Measurements from ENCODE around the gene RAD52.

The RAD52 gene

DNA sequence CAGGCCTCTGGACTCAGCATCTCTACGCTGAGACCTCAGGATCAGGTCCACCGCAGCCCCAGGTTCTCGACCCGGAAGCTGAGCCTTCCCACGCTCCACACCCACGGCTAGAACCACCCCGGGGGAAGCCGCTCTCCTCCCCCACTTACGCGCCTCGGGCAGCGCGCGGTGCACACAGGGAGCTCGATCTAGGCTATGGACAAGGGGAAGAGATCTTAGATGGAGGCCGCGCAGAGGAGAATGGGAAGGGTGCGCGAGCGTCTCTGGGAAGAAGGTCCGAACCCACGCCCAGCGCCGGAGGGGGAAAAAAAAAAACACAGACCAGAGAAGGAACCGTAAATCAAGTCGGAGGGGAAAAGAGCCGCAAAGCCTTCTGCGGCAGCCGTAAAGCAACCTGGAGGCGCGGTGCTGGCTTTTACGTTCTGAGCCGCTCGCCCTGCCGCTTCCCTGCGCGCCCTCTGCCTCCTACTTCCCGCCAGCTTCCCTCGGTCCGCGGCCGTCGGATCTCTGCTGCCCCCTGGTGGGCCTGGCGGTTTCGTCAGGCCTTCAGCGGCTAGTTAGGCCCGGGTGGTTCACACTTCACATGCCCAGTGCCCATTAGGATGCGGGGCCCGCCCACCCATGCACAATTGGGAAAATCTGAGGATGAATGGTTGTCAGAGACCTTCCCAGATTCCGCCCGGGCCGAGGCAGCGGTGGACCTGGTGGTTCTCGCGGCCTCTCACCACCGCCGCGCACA lies at the start of gene RAD52:
Gene RAD52, minus strand, starts transcription at position 242 of the 739 bp plus-strand sequence. CDS start 16,636 bp downstream, outside the sequence.
- DNase-seq (ENCODE audit: low read depth in 2 of 2) = peak; percentile 95

DNA sequence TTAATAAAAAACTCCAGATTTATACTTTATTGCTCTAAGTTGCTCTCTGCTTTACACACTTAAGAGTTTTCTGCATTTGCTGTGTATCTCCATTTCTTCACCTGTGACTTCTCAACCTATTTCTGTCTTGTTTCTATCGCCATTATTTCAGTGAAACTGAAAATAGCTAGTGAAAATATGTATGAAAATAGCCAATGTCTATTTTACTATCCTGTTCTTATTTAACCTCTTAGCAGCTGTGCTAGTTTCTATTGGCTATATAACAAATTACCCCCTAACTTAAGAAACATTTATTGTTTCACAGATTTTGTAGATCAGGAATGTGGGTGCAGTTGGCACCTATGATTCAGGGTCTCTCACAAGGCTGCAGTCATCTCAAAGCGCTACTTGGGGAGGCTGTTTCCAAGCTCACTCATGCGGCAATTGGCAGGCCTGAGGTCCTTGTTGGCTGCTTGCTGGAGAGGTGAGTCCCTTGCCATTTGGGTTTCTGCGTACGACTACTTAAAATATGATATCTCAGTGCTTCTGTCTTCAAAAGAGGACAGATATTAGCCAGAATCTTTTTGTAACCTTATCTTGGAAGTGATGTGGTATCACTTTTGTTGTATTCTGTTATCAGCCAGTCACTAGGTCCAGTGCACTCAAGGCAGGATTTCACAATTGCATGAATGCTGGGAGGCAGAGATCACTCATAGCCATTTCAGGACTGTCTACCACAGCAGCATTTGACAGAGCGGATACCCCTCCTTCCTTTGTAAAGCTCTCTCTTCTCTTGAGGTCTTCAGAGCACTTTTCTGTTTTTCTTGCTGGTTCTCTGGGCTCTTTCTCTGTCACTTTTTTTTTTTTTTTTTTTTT lies 48.8 kb upstream of the RAD52 start:
- DNase-seq (ENCODE audit: low read depth in 2 of 2) = no peak

DNA sequence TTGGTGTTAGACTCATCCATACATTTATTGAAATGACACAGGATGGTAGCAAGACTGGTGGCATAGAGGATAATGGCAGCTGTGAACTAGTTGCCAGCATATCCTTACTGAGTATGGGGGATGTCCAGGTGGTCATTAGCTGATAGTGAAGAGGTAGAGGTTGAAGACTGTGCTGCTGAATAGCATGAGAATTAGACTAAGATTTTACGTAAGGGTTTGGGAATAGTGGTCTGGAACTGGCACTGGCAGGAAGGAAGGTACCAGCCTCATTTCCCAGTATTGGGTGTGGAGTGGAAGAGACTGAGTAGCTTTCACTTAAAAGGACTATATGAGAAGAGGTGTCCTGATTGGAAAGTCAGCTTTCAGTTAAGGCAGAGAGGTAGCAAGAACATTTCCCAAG lies 48.0 kb upstream of the RAD52 start:
- no peak for DNase-seq (ENCODE audit: low read depth in 2 of 2)

DNA sequence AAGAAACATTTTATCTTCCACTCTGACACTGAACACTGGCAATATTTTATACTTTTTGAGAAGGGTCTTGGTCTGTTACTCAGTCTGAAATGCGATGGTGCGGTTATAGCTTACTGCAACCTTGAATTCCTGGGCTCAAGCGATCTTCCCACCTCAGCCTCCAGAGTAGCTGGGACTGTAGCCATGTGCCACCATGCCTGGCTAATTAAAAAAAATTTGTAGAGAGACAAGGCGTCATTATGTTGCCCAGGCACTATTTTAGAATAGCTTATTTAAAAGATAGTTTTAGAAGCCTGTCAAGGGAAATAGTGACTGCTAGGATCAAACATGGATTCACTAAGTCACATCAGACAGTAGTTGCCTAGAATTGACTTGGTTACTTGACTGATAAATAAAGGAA lies 47.4 kb upstream of the RAD52 start:
- DNase-seq (ENCODE audit: low read depth in 2 of 2) = no peak

DNA sequence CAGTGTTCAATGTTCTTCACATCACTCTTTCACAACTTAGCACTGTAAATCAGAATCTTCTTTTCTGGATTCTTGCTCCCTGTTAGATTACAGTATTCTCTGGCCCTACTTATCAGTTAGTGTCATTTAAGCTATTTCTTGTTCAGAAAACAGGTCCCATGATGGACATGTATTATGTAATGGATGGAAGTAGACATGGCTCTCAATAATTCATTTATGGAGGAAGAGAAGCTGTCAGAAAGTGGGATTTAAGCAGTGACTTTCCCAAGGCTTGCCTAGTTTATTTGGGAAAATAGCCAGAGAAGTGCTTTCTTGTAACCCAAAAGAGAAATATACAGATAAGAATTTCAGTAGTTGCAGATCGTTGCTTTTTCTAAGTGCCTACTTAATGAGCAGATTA lies 43.2 kb upstream of the RAD52 start:
- no peak for DNase-seq (ENCODE audit: low read depth in 2 of 2)

DNA sequence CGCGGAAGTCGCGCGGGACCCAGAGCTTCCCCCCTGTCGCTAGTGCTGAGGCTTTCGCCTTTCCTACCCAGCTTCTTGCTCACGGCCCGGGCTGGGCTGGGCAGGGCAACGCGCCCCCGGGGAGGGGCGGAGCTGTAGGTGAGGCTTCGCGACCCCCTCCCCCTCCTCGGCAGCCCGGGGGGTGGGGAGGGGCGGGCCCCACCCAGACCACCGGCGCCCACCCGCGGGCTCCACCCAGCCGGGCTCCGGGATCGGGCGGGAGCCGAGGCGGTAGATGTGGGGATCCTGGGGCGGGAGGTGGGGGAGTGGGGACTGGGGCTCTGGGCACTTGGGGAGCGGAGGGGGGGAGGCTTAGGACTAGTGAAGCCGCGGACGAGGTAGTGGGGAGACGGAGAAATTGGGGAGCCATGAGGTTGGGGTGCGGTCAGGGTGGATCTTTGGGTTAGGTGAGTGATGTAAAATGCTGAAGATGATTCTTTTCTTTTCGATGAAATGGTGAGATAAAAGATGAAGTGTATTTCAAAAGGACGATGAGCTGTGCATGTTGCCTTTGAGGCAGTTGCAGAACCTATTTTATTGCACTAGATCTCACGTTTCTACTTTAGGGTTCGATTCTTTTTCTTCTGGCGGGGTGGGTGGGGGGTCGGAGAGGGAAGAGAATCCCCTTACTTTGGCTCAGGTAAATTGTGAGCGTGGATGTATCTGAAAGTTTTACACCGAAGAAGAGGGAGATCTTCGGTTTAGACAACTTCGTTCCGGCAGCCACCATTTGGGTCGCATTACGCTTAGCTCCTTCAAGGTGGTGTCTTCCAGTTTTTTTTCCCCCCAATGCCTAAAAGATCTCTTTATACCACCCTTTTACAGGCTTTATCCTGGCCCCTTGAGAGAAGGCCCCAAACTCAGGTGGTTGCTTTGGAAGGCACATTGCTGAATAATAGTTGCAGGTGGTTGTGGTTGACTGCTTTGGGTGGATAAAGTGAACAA lies 42.1 kb upstream of the RAD52 start:
- DNase-seq (ENCODE audit: low read depth in 2 of 2) = no peak

DNA sequence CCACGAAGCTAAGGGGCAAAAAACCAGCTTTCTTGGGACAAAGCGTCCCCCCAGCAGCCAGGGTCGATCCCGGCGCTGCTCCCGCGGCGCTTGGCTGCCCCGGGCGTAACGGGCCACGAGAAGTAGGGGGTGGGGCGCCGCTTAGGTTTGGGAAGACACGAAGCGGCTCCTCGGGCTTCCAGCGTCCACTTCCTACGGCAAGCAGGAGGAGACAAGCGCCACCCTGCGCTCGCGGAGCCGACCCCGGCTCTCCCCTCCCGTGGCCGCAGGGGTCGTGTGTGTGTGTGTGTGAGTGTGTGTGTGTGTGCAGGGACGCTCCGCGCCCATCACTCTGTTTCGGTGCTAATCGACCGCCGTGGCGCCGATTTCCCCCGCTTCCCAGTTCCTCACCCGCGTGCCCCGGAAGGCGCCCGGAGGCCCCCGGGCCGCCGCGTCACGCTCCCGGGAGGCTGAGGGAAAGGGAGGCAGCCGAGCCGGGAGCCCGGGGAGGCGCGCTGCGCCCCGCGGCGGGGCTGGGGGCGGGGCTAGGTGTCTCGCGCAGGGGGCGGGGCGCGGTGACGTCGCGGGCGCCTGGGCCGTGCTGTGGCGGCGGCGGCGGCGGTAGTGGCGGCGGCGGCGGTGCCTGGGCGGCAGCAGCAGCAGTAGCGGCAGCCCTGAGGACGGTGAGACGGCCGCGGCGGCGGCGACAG lies 41.3 kb upstream of the RAD52 start, which contains the start of gene ERC1:
Gene ERC1, plus strand, starts transcription at position 563 of the 689 bp plus-strand sequence. CDS start 36,681 bp downstream, outside the sequence.
- peak; percentile 74 to 80 for DNase-seq (ENCODE audit: low read depth in 2 of 2)

DNA sequence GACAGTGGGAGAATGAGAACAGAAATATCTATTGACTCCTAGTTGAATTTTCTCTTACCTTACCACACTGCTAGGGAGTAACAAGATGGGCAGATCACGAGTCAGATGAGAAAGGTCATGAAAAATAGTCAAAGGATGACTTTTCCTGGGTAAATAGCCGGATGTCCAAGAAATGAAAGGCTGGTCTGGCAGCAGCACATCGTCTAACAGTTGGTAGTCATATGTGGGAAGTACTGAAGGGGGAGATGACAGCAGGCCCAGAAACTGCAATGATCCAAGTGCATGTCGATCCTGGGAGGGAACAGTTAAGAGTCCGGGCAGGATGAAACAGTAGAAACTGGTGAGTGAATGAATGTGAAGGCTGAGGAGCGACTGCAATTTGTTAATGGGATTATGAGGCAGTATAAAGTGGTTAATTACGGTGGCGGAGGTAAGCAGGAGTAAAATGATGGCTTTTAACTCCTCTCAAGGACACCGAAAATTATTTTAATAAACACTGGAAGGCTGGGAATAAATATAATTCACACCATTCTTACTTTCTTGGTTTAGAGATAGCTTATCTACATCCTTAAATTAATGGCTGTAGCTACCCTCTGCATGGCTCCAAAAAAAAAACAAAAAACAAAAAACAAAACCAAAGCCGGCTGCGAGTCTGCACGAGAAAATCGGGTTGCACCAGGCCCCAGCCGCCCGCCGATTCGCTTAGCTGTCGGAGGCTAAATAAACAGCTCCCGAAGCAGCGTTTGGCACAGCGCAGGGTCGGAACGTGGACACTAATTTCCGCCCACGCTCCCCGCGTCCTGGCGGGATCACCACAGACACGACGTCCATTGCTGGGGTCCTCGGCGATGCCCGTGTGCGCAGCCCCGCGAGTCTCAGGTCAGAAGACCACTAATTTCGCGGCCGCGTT lies 40.5 kb upstream of the RAD52 start:
- peak; percentile 35 to 36 for DNase-seq (ENCODE audit: low read depth in 2 of 2)

DNA sequence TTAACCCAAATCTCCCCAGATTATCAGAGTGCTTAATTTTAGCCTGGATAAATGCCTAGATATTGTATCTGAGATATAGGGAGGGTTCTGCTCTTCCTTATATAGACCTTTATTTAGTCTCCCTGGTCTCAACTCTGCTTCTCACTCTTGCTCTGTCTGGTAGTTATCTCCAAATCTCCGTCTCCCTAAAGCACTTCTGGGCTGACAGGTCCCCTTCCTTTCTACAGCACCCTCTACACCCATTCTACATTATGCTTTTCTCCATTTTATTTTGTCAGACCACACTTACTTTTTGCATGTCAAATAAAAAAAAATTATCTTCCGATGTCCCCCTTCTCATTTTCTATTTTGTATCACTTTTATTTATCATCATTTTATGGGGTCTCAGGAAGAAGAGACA lies 39.6 kb upstream of the RAD52 start:
- DNase-seq (ENCODE audit: low read depth in 2 of 2) = no peak

DNA sequence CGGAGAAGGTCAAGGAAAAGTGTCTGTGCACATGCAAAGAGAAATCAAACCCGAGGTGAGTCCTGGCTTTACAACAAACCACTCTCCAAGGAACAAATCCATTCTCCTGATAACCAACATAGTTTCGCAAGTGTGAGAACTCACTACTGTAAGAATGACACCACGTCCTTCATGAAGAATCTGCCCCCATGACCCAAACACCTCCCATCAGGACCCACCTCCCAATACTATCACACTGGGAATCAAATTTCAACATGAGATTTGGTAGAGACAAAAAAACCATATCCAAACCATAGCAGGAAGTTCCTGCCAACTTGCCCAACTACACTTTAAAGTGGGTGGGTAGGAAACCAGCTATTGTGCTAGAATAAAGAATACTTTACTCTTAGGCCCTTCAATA lies 39.2 kb upstream of the RAD52 start:
- no peak for DNase-seq (ENCODE audit: low read depth in 2 of 2)

DNA sequence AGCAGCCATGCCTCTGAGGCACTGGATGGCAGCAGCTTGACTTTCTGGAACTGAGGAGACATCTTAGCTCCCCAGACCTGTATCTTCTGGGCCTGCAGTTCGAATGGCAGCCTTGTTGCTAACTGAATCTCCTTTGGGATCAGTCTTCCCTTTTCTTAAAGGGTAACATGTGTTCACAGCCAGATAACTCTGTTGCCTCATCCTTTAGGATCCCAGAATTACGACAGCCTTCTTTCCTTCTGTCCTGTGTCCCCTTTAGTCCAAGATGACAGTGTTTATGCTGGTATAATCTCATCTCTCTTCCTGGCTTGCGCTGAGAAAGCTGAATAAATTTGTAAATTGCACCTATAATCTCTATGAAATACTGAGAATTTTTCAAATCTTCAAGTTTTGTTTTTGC lies 32.5 kb upstream of the RAD52 start:
- no peak for DNase-seq (ENCODE audit: low read depth in 2 of 2)

DNA sequence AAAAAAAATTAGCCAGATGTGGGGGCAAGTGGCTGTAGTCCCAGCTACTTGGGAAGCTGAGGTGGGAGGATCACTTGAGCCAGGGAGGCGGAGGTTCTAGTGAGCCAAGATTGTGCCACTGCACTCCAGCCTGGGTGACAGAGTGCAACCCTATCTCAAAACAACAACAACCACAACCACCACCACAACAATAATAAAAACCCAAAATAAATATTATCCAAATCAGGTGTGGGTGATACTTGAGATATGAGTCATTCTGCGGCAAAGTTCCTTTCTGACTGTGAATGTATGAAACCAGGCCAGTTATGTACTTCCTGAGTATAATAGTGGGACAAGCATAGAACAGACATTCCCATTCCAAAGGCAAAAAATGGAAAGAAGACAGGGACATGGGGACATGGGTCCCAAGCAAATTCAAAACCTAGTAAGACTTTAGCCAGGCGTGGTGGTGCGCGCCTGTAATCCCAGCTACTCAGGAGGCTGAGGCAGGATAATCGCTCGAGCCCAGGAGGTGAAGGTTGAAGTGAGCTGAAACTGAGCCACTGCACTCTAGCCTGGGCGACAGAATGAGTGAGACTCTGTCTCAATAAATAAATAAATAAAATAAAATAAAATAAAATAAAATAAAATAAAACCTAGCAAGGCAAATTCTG lies 31.8 kb upstream of the RAD52 start:
- no peak for DNase-seq (ENCODE audit: low read depth in 2 of 2)

DNA sequence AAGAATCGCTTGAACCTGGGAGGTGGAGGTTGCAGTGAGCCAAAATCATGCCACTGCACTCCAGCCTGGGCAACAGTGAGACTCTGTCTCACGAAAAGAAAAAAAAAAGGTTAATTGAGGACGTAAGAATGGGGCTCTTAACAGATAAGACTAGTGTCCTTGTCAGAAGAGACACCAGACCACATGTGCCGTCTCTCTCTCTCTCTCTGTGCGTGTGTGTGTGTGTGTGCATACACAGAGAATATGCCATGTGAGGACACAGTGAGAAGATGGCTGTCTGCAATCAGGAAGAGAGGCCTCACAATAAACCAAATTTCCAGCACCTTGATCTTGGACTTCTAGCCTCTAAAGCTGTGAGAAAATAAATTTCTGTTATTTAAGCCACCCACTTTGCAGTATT lies 29.9 kb upstream of the RAD52 start:
- no peak for DNase-seq (ENCODE audit: low read depth in 2 of 2)

DNA sequence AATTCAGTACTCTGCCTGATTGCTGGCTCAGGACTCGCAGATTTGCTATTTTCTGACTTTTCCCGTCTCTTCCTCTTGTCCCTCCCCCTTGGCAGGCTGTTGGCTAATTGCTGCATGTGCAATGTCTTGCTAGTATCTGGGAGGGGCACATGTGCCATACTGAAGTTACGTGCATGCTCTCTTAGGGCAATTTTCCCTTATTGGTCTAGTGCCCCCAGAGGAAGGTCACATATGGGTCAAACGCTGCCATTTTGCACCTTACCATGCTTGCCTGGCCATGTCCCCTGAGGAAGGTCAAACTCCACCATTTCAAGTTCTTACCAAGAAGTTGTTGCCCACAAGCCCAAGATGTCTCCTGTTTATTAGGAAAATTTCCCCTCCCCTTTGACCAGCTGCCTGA lies 27.7 kb upstream of the RAD52 start:
- DNase-seq (ENCODE audit: low read depth in 2 of 2) = no peak

DNA sequence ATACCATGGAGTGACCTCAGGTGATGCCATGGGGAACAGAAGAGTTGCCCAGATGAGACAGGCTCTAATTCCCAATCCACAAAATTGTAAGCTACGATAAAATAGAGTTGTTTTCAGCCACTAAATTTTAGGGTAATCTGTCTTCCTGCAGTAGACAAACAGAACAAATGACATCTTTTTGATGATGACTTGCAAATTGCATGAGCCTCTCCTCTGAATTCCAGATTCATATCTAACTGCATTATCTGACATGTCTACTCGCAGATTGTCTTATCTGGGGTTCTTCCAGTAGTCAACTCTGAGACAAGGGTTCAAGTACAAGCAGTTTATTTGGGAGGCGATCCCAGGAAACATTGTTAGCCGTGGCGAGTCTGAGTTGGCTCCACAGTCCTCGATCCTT lies 27.1 kb upstream of the RAD52 start:
- no peak for DNase-seq (ENCODE audit: low read depth in 2 of 2)

DNA sequence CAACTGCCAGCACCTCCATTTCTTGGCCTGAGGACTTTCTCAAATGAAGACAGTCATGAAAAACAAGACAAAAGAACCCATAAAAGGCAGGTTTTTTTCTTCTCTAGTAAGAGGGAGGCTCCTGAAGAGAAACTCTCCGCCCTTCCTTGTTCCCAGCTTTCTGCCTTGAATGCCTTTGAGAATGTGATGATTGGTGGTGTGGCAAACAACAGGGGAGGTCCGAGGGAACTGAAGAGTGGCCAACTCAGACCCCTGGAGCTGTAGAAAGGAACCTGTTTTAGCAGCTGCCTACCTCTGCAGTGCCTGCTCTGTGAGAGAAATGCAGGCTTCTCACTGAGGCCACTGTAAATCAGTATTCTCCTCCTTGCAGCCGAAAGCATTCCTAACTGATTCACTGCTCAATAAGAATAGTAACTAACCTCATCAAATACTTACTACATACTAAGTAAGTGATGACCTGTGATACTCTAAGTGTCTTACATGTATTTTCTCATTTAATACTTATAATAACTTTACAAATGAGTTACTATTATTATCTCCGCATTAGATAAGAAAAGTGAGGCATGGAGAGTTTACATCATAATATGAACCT lies 24.9 kb upstream of the RAD52 start:
- no peak for DNase-seq (ENCODE audit: low read depth in 2 of 2)

DNA sequence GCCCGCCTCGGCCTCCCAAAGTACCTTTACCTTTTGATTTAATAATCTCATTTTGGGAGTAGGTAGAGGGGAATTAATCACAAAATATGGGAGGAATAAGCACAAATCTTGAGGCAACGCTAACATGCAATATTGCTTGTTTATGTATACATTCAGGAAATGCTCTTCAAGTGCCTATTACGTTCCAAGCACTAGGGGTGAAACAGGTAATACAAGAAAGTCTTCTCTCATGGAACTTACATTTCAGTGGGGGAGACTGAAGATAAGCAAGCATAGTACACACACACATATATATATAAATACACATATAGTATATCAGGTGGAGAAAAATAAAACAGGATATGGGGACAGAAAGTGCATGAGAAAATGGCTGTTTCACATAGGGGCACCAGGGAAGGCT lies 22.5 kb upstream of the RAD52 start:
- no peak for DNase-seq (ENCODE audit: low read depth in 2 of 2)

DNA sequence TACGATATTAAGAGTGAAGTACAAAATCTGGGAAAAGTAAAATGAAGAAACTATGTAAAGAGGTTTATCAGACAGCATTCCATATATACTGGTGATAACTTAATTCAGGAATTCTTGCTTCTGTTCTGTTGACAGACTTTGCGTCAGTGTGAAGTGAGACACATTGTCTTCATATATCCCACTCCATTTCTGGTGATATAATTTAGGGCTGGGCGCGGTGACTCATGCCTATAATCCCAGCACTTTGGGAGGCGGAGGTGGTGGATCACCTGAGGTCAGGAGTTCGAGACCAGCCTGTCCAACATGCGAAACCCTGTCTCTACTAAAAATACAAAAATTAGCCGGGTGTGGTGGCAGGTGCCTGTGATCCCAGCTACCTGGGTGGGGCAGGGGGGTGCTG lies 20.3 kb upstream of the RAD52 start:
- no peak for DNase-seq (ENCODE audit: low read depth in 2 of 2)

DNA sequence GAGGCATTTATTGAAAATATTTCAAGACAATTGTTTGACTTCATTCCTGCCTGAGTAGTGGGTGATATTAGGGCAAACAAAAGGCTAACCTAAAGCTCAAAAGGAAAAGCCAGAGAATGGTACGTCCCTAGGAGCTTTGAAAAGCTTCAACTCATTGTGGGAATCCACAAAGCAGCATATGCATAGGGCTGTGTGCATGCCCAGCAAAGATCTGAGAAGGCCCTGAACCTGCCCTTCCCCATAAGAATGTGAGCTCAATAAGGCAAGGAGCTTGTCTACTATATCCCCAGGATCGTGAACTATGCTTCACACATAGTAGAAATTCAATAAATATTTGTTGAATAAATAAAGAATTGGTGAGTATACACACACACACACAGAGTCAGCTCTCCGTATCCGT lies 19.1 kb upstream of the RAD52 start:
- DNase-seq (ENCODE audit: low read depth in 2 of 2) = no peak

All from stimulated activated CD8-positive, alpha-beta memory T cell treated with anti-CD3 and anti-CD28 coated beads, Interleukin-15, amount 100 ng/mL, for 48 hours (primary cell).